DOHH2 (cell line): Measurements from ENCODE around the gene PARM1.

ENCODE experiments used
- H3F3A ChIP-seq: fragments of 200-600 bp; sonication (generic), shearing (Covaris generic); 2 replicates; pipeline ENCODE4 v1.6.0; 2016; ENCODE audit warnings: antibody characterized with exemption, mild to moderate bottlenecking; ENCODE audit not compliant: control insufficient read depth, insufficient read depth
- H3K27ac ChIP-seq: fragments of 200-600 bp; sonication (generic); 2 replicates; pipeline ENCODE4 v1.5.1; 2014; ENCODE audit warnings: low read depth, mild to moderate bottlenecking, low read length, moderate library complexity
- H3K27me3 ChIP-seq: fragments of 200-600 bp; sonication (generic); 2 replicates; pipeline ENCODE4 v1.6.1; 2014; ENCODE audit warnings: mild to moderate bottlenecking, low read length, mixed read lengths; ENCODE audit not compliant: control insufficient read depth
- H3K36me3 ChIP-seq: fragments of 200-600 bp; sonication (generic); 2 replicates; pipeline ENCODE4 v1.6.1; 2014; ENCODE audit warnings: mild to moderate bottlenecking, low read length, moderate library complexity, mixed read lengths; ENCODE audit not compliant: control insufficient read depth
- H3K4me1 ChIP-seq: fragments of 200-600 bp; sonication (generic); 2 replicates; pipeline ENCODE4 v1.6.1; 2014; ENCODE audit warnings: mild to moderate bottlenecking, low read length, mixed read lengths; ENCODE audit not compliant: control insufficient read depth
- H3K4me2 ChIP-seq: fragments of 200-600 bp; sonication (generic); 2 replicates; pipeline ENCODE4 v1.6.0; 2014; ENCODE audit warnings: mild to moderate bottlenecking, low read length, moderate library complexity
- H3K4me3 ChIP-seq: fragments of 200-600 bp; sonication (generic); 2 replicates; pipeline ENCODE4 v1.5.1; 2014; ENCODE audit warnings: mild to moderate bottlenecking, low read length, mixed read lengths
- H3K79me2 ChIP-seq: fragments of 200-600 bp; sonication (generic); 2 replicates; pipeline ENCODE4 v1.6.1; 2014; ENCODE audit warnings: mild to moderate bottlenecking, low read length, mixed read lengths; ENCODE audit not compliant: control insufficient read depth
- H3K9me2 ChIP-seq: fragments of 200-600 bp; sonication (generic); replicated peaks from 2 replicates; pipeline ENCODE4 v1.6.1; 2014; ENCODE audit warnings: mild to moderate bottlenecking, low read length, mixed read lengths; ENCODE audit not compliant: control insufficient read depth
- H3K9me3 ChIP-seq: fragments of 200-600 bp; sonication (generic); 2 replicates; pipeline ENCODE4 v1.6.1; 2014; ENCODE audit warnings: antibody characterized with exemption, low read length, mixed read lengths; ENCODE audit not compliant: control insufficient read depth, insufficient read depth
- H4K20me1 ChIP-seq: fragments of 200-600 bp; sonication (generic); 2 replicates; pipeline ENCODE4 v1.6.0; 2014; ENCODE audit warnings: low read depth, mild to moderate bottlenecking, antibody characterized with exemption, low read length, moderate library complexity; ENCODE audit not compliant: control insufficient read depth, insufficient read depth
- EZH2phosphoT487 ChIP-seq: fragments of 200-600 bp; sonication (generic); IDR thresholded peaks from 2 replicates; pipeline ENCODE4 v1.6.1; 2017; ENCODE audit warnings: borderline replicate concordance, mild to moderate bottlenecking, antibody characterized with exemption, low read length, moderate library complexity, mixed read lengths
- TF ChIP-seq, protein P1 (sequence below): fragments of 200-600 bp; sonication (generic); IDR thresholded peaks from one replicate; pipeline ENCODE4 v1.5.1; 2014; ENCODE audit warnings: antibody characterized with exemption, mild to moderate bottlenecking, low read depth, low read length; ENCODE audit not compliant: poor library complexity, severe bottlenecking

The PARM1 gene

DNA sequence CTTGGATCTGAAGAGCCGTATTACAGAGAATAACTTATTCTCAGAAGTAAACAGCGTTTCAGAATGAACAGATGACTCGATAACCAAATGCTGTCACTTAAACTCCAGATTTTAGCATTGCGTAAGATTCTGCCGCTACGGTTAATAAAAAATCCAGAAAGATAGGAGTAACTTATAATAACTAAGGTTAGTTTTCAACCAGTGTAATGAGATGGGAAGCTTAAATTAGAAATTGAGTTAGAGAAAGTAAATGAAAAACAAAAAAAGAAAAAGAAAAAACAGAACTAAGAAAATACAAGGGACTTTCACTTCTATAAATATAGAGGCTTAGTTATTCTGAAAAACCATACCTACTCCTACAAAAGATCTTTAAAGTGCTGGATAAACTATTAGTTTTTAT, 13.1 kb upstream of the PARM1 start:
- no peaks in the 10 kb centered on the region for H3K9me2 ChIP-seq
- H4K20me1 ChIP-seq, result no peaks in the 10 kb centered on the region
- H3F3A ChIP-seq, result no peaks in the 10 kb centered on the region
- no peaks in the 10 kb centered on the region for H3K27me3 ChIP-seq
- H3K79me2 ChIP-seq, result no peaks in the 10 kb centered on the region
- TF ChIP-seq, protein P1, sequence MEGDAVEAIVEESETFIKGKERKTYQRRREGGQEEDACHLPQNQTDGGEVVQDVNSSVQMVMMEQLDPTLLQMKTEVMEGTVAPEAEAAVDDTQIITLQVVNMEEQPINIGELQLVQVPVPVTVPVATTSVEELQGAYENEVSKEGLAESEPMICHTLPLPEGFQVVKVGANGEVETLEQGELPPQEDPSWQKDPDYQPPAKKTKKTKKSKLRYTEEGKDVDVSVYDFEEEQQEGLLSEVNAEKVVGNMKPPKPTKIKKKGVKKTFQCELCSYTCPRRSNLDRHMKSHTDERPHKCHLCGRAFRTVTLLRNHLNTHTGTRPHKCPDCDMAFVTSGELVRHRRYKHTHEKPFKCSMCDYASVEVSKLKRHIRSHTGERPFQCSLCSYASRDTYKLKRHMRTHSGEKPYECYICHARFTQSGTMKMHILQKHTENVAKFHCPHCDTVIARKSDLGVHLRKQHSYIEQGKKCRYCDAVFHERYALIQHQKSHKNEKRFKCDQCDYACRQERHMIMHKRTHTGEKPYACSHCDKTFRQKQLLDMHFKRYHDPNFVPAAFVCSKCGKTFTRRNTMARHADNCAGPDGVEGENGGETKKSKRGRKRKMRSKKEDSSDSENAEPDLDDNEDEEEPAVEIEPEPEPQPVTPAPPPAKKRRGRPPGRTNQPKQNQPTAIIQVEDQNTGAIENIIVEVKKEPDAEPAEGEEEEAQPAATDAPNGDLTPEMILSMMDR, result no peak
- no peak for TF ChIP-seq EZH2phosphoT487
- no peaks in the 10 kb centered on the region for H3K36me3 ChIP-seq
- H3K4me2 ChIP-seq, result peak overlapping the region; percentile 60
- H3K4me3 ChIP-seq, result peak overlapping the region; percentile 42
- no peak overlapping the region for H3K27ac ChIP-seq
- no peaks in the 10 kb centered on the region for H3K9me3 ChIP-seq
- H3K4me1 ChIP-seq, result peaks cover 28% of the 10 kb centered on the region

DNA sequence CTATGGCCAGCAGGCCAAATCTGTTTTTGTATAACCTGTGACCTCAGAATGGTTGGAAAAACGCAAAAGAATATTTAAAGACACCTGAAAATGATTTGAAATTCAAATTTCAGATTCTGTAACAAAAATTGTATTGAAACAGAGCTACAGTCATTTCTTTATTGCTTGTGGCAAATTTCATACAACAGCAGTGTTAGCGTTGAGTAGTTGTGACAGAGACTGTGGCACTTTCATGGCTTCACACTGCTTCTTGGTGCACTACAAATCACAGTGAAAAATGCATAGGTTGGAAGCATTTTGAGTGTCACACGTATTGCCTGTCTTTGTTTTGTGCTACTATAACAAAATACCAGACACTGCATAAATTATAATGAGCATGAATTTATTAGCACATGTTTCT, 12.2 kb upstream of the PARM1 start:
- H3K4me3 ChIP-seq, result no peak overlapping the region
- no peaks in the 10 kb centered on the region for H3K36me3 ChIP-seq
- no peaks in the 10 kb centered on the region for H3K9me3 ChIP-seq
- no peaks in the 10 kb centered on the region for H3K9me2 ChIP-seq
- H3F3A ChIP-seq, result no peaks in the 10 kb centered on the region
- H3K79me2 ChIP-seq, result no peaks in the 10 kb centered on the region
- H3K27me3 ChIP-seq, result no peaks in the 10 kb centered on the region
- H3K27ac ChIP-seq, result no peak overlapping the region
- no peak overlapping the region for H3K4me2 ChIP-seq
- TF ChIP-seq EZH2phosphoT487, result no peak
- TF ChIP-seq, protein P1, result no peak
- H3K4me1 ChIP-seq, result peaks cover 28% of the 10 kb centered on the region
- no peaks in the 10 kb centered on the region for H4K20me1 ChIP-seq

DNA sequence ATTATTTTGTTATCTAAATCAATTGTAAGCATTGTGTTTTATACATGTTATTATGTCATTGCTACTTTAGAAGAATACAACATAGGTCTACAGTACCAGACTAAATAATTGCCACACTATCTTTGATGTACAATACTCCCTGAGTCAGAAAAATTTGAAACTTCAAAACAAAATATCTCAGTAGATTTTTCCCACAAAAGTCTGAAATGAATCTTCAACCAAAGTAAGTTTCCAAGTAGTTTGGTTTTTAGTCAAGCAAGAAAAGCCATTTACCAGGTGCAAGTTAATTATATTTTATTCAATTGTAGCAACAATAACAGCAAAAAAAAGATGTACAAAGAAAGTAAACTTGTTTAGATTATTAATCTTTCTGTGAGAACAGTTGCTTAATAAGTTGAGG, 11.4 kb upstream of the PARM1 start:
- no peaks in the 10 kb centered on the region for H3K79me2 ChIP-seq
- H3K4me3 ChIP-seq, result no peak overlapping the region

More for the DNA sequence above, 11.4 kb upstream of the PARM1 start:
- Histone ChIP-seq H3F3A (no peaks in the 10 kb centered on the region), H3K4me1 (peaks cover 28% of the 10 kb centered on the region), H3K9me3 (no peaks in the 10 kb centered on the region), H4K20me1 (no peaks in the 10 kb centered on the region), H3K36me3 (no peaks in the 10 kb centered on the region), H3K9me2 (no peaks in the 10 kb centered on the region), H3K27ac (no peak overlapping the region), H3K27me3 (no peaks in the 10 kb centered on the region), H3K4me2 (no peak overlapping the region)
- no peak for TF ChIP-seq EZH2phosphoT487
- TF ChIP-seq, protein P1, result no peak
